ENCODE results near the gene KCNJ16.

The KCNJ16 gene

DNA sequence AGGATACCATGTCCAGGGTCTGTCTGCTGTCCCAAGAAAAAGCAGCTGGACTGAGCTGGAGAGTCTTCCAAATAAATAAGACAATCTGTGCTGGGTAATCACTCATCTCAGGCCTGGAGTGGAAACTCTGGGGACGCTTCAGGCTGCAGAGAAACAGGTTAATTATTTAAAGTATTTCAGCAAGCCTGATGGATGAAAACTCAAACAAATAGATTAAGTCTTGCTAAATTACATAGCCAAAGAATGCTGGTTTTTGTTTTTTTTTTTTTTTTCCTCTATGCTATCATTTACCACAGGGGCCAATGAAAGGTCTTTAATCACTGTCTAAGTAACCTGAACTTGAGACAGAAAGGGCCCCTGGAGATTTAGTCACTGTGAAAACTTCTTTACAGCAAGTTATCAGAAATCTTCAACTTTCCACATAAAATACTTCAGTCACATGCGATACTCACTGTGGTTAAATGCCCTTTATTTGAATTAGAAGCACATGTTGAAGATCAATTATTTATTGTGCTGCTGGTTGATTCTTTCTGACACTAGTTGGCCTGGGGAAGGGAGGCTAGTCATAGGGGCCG lies 63.4 kb downstream of the KCNJ16 start:
- no peak overlapping the region for H3K4me3 ChIP-seq (ENCODE audit: low read depth, low read length)
- no peak for DNase-seq (ENCODE audit: low read depth)
- TF ChIP-seq POLR2A (IDR thresholded peaks at IDR 0.05; ENCODE audit: extremely low read depth, insufficient read length) (no peak), MYC (IDR thresholded peaks at IDR 0.05; ENCODE audit: low read depth, low read length) (no peak)
- TF ChIP-seq, protein P1, sequence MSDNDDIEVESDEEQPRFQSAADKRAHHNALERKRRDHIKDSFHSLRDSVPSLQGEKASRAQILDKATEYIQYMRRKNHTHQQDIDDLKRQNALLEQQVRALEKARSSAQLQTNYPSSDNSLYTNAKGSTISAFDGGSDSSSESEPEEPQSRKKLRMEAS (IDR thresholded peaks at IDR 0.05; ENCODE audit: low read depth, low read length), result no peak
- TF ChIP-seq, protein P2, sequence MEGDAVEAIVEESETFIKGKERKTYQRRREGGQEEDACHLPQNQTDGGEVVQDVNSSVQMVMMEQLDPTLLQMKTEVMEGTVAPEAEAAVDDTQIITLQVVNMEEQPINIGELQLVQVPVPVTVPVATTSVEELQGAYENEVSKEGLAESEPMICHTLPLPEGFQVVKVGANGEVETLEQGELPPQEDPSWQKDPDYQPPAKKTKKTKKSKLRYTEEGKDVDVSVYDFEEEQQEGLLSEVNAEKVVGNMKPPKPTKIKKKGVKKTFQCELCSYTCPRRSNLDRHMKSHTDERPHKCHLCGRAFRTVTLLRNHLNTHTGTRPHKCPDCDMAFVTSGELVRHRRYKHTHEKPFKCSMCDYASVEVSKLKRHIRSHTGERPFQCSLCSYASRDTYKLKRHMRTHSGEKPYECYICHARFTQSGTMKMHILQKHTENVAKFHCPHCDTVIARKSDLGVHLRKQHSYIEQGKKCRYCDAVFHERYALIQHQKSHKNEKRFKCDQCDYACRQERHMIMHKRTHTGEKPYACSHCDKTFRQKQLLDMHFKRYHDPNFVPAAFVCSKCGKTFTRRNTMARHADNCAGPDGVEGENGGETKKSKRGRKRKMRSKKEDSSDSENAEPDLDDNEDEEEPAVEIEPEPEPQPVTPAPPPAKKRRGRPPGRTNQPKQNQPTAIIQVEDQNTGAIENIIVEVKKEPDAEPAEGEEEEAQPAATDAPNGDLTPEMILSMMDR (IDR thresholded peaks at IDR 0.05; ENCODE audit: low read depth, low read length), result no peak

DNA sequence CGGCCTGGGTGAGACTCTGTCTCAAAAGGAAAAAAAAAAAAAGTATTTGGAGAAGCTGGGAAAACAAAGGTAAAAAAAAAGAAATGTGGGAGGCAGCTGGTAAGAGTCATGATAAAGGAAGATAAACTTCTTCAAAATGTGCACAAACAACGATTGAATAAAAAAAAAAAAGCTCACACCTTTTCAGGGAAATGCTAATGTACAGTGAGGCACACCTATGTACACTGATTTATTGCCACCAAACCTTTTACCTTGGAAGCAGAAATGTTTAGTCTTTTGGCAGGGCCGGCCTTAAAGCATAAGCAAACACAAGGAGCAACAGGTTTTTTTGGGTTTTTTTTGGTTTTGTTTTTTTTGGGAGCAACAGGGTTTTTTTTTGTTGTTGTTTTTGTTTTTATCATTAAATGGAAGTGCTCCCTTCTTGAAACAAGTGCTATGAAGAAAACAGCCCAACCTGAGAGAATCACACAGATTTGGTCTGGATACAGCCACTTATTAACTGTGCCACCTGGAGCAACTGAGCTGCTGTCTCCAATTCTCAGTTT lies 64.5 kb downstream of the KCNJ16 start:
- no peak overlapping the region for H3K4me3 ChIP-seq (ENCODE audit: low read depth, low read length)
- TF ChIP-seq MYC (IDR thresholded peaks at IDR 0.05; ENCODE audit: low read depth, low read length) (no peak), POLR2A (IDR thresholded peaks at IDR 0.05; ENCODE audit: extremely low read depth, insufficient read length) (no peak)
- TF ChIP-seq, protein P2 (IDR thresholded peaks at IDR 0.05; ENCODE audit: low read depth, low read length), result no peak
- TF ChIP-seq, protein P1 (IDR thresholded peaks at IDR 0.05; ENCODE audit: low read depth, low read length), result no peak
- DNase-seq (ENCODE audit: low read depth), result no peak

DNA sequence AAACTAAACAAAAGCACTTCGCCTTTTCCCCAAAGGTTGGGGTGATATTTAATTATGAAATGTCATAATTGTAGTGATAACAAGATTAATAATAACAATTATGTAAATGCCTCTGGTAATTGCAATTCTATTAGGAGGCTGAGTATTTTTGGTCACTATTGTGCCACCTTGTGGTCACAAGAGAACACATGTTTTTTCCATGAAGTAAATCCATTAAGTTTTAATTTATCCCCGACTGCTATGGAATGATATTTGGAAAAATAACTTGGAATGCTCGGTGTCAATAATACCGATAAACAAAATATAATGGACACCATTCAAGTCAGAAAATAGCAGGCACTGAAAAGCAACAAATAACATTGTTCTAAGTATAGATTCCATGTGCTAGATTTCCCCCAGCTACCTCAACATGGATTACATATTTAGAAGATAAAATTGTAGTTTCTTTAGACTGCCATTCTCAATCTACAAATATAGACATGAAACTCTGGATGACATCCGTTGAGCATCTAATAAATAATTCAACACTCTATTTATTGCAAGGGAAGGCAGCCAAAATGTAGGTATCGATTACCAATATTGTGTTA lies 69.3 kb downstream of the KCNJ16 start:
- DNase-seq (ENCODE audit: low read depth), result peak; percentile 25
- TF ChIP-seq, protein P2 (IDR thresholded peaks at IDR 0.05; ENCODE audit: low read depth, low read length), result peak; percentile 33
- no peak for TF ChIP-seq POLR2A (IDR thresholded peaks at IDR 0.05; ENCODE audit: extremely low read depth, insufficient read length)
- TF ChIP-seq, protein P1 (IDR thresholded peaks at IDR 0.05; ENCODE audit: low read depth, low read length), result peak; percentile 26; the same call in 1 of the 2 replicates
- no peak overlapping the region for H3K4me3 ChIP-seq (ENCODE audit: low read depth, low read length)

DNA sequence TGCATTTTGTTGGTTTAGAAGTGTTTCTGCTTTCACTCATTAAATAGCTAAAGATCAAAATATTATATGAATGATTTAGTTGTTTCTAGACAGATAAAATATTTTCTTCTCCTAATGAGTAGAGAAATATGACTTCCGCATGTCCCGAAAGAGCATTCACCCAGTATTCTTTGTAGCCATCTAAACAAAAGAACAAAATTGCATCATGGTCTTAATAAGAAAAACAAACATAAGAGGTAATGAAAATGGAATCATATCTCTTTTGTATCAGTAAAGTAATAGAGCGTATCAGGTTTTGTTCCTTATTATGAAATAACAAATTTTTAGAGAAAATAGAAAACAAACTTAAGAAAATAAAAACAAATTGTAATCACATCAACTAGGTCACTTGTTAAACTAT lies 78.2 kb downstream of the KCNJ16 start:
- H3K4me3 ChIP-seq (ENCODE audit: low read depth, low read length), result no peak overlapping the region
- DNase-seq (ENCODE audit: low read depth), result no peak
- TF ChIP-seq, protein P1 (IDR thresholded peaks at IDR 0.05; ENCODE audit: low read depth, low read length), result no peak

DNA sequence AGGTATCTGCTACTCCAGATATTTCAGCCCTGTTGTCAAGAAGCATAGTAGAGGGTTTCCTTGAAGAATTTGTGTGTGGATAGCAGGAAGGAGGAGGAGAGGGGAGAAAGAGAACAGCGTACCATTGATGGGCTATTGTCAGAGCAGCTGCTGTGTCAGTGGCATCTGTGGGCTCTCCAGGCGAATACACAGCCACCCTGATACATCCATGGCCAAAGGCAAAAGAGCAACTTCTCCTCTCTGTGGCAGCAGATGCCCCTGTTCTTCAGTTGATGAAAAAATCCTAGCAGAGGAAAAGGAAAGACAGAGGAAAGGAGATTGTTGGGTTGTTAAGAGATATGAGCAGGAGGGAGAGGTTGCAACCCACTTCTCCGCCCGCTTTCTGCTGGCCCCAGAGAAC lies 82.1 kb downstream of the KCNJ16 start:
- DNase-seq (ENCODE audit: low read depth), result no peak
- TF ChIP-seq, protein P1 (IDR thresholded peaks at IDR 0.05; ENCODE audit: low read depth, low read length), result no peak
- no peak for TF ChIP-seq POLR2A (IDR thresholded peaks at IDR 0.05; ENCODE audit: extremely low read depth, insufficient read length)
- no peak for TF ChIP-seq MYC (IDR thresholded peaks at IDR 0.05; ENCODE audit: low read depth, low read length)
- TF ChIP-seq, protein P2 (IDR thresholded peaks at IDR 0.05; ENCODE audit: low read depth, low read length), result no peak
- no peak overlapping the region for H3K4me3 ChIP-seq (ENCODE audit: low read depth, low read length)

DNA sequence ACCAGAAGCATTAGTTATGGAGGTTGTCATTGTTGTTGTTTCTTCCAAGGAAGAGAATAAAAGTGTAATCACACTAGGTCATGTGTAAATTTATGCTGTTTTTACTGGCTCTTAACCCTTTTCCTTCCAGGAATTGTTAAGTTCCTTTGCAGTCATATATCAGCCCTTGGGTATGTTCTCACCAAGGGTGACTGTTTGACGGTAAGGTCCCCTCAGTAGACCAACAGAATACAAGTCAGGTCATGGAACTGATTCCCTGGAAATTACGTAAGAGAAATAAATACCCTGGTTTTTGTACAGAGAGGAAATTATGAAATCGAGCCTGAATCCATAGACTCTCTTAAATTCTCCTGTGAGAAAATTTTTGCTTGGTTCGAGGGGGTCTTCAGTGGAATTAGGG lies 83.2 kb downstream of the KCNJ16 start:
- no peak for TF ChIP-seq MYC (IDR thresholded peaks at IDR 0.05; ENCODE audit: low read depth, low read length)
- TF ChIP-seq, protein P2 (IDR thresholded peaks at IDR 0.05; ENCODE audit: low read depth, low read length), result no peak
- TF ChIP-seq POLR2A (IDR thresholded peaks at IDR 0.05; ENCODE audit: extremely low read depth, insufficient read length), result no peak
- TF ChIP-seq, protein P1 (IDR thresholded peaks at IDR 0.05; ENCODE audit: low read depth, low read length), result no peak
- H3K4me3 ChIP-seq (ENCODE audit: low read depth, low read length), result no peak overlapping the region
- DNase-seq (ENCODE audit: low read depth), result no peak

Measured in NB4 (cell line).